Mesodermal cell (in vitro differentiated cells): ENCODE measurements around the gene VWDE.

Experiments used
- H3K27ac ChIP-seq: 2 replicates; pipeline ENCODE4 v1.7.0; 2013; ENCODE audit warnings: mild to moderate bottlenecking, low read depth, low read length, moderate library complexity; ENCODE audit not compliant: severe bottlenecking
- H3K36me3 ChIP-seq: 2 replicates; pipeline ENCODE4 v1.7.1; 2013; ENCODE audit warnings: mild to moderate bottlenecking, low read length, moderate library complexity; ENCODE audit not compliant: control insufficient read depth, insufficient read depth
- H3K4me1 ChIP-seq: one replicate; pipeline ENCODE4 v1.7.1; 2013; ENCODE audit warnings: mild to moderate bottlenecking, low read length; ENCODE audit not compliant: insufficient read depth, control insufficient read depth, poor library complexity, severe bottlenecking
- H3K4me3 ChIP-seq: 2 replicates; pipeline ENCODE4 v1.7.0; 2013; ENCODE audit warnings: low read length, control low read depth, mild to moderate bottlenecking; ENCODE audit not compliant: insufficient read depth, poor library complexity, severe bottlenecking; ENCODE audit errors: extremely low read depth
- H3K9me3 ChIP-seq: 2 replicates; pipeline ENCODE4 v1.7.1; 2013; ENCODE audit warnings: mild to moderate bottlenecking, low read length, moderate library complexity; ENCODE audit not compliant: control insufficient read depth
- WGBS, 2 experiments: methylation state at CpG; one replicate each; pipeline ENCODE4 v1.1.5; 2013; ENCODE audit warnings: missing lambda C conversion rate in 2 of 2; ENCODE audit not compliant: insufficient coverage in 2 of 2; 5-methylcytosine and 5-hydroxymethylcytosine counted together

The VWDE gene

DNA sequence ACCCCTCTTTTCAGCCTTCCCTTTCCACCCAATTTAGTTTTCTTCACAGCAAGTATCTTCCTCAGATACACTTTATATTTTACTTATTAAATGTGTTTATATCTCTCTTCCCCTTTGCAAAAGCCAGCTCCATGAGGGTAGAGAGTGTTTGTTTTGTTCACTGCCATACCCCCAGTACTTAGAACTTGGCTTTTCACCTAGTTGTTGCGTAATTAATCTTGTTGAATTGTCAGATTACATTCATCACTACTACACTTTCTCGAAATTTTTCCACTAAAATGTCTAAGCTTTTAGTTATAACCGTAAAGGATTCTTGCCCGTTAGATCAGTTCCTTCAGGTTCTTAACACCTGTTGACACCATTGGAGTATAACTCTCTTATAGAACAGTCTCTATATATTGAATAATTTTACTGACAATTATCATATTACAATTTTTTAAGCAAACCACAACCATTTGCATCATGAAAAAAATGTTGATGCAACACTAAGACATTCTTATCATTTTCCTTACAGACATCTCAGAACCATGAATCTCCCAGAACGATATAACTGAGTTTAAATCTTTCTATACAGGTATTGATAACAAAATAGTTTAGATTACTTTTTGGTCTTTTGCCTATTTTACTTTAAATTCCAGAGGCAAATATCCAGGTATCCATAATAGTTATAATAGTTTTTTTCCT lies 29.9 kb downstream of the VWDE start:
- Histone ChIP-seq H3K9me3 (no peaks in the 10 kb centered on the region), H3K4me1 (no peaks in the 10 kb centered on the region), H3K4me3 (no peak overlapping the region), H3K27ac (no peak overlapping the region), H3K36me3 (no peaks in the 10 kb centered on the region)
- 80 to 85% methylated on average over 3 of the region's 5 CpGs for WGBS, 2 experiments

DNA sequence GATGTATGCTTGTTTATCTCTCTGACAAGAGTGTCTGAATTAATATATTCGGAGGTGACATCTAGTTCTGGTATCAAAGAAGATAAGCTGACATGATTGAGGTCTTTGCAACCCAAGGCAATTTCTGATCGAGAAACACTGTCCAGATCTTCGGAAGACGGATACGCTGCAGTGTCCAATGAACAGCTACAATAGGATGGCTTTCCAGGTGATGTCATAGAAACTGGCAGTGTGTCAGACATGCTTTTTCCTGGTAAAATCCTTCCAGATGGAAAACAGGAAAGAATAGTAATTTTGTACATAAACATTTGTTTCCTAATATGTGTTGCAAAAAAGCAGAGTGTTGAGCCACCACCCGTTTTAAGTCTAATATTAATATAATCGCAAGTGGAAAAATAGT lies 33.4 kb downstream of the VWDE start:
- H3K4me1 ChIP-seq: no peaks in the 10 kb centered on the region
- no peak overlapping the region for H3K4me3 ChIP-seq
- H3K9me3 ChIP-seq: no peaks in the 10 kb centered on the region
- WGBS, 2 experiments: 93 to 95% methylated on average over 5 to 6 of the region's 7 CpGs
- H3K27ac ChIP-seq: no peak overlapping the region
- no peaks in the 10 kb centered on the region for H3K36me3 ChIP-seq

DNA sequence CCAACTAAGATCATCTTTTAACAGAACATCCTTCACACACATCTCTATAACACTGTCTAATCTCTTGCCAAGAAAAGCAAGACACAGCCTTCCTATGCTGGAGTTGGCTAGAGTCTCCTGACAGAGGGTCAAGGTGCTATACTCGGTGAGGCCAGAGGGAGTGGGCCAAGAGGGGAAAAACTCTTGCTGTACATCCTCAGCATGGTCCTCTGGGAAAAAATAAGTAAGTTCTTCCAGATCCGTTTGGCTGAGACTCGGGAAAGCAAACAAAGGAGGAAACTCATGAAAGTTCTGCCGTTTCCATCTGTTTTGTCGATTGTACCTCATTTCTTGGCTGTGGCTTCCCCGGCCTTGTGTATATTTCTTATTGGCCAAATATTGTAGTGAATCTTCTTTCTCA lies 33.9 kb downstream of the VWDE start:
- Histone ChIP-seq H3K9me3 (no peaks in the 10 kb centered on the region), H3K36me3 (no peaks in the 10 kb centered on the region), H3K4me1 (no peaks in the 10 kb centered on the region), H3K4me3 (no peak overlapping the region), H3K27ac (no peak overlapping the region)
- WGBS, 2 experiments: 85 to 87% methylated on average over 3 to 5 of the region's 6 CpGs

DNA sequence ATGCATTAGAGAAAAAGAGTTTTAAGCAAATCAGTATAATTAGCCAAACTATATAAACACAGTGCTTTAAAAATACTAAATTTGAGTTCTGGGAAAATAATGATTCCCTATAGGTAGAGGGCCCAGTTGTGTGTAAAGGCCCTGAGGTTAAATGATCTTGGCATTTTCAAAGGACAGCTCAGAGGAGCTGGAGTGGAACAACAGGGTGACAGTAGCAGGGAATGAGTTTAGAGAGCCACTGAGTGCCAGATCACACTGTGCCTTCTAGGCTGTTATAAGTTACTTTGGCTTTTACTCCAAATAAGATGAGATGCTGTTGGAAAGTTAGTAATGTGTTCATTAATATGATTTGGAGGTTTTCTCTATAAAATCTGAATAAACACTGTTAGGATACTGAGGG lies 34.6 kb downstream of the VWDE start:
- no peaks in the 10 kb centered on the region for H3K9me3 ChIP-seq
- no peak overlapping the region for H3K27ac ChIP-seq
- no peaks in the 10 kb centered on the region for H3K36me3 ChIP-seq
- no peak overlapping the region for H3K4me3 ChIP-seq
- H3K4me1 ChIP-seq: no peaks in the 10 kb centered on the region

DNA sequence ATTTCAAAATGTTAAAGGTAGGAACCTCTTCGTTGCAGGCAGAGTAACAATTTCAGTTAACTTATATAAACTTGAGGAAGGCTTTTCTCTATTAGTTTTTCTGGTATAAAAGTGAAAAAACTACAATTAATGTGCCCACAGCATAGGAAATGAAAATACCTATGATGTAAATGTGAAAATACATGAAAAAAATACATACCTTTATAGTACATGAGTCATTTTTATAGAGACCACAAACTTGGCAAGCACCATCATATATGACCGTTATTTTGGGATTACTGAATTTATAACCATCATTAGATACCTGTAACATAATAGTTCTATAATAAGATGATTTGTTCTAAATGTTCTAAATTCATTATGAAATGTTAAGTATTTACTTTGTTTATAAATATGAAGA lies 42.7 kb downstream of the VWDE start:
- WGBS, 2 experiments: no CpG with 5 or more reads among the region's 2 CpGs
- Histone ChIP-seq H3K4me3 (no peak overlapping the region), H3K27ac (no peak overlapping the region)

DNA sequence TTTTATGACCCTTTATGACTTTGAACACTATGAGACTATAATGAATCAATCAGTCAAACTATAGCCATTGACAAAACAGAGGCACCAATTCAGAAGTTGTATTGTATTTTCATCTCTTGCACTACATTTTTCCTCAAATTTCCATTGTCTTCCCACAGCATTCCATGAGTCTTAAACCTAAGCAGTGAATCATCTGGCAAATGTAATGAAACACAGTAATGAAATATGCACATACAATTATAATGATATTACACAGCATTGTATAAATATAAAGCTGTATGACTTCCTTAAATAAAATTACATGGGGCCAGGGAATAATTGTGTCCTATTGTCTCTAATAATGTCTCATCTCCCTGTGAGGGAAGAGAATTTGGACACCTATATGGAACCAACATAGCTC lies 45.0 kb downstream of the VWDE start:
- H3K36me3 ChIP-seq: no peaks in the 10 kb centered on the region
- H3K4me3 ChIP-seq: no peak overlapping the region
- no peaks in the 10 kb centered on the region for H3K9me3 ChIP-seq
- no peaks in the 10 kb centered on the region for H3K4me1 ChIP-seq
- H3K27ac ChIP-seq: no peak overlapping the region

More for the DNA sequence above, 42.7 kb downstream of the VWDE start:
- Histone ChIP-seq H3K4me1 (no peaks in the 10 kb centered on the region), H3K36me3 (no peaks in the 10 kb centered on the region), H3K9me3 (no peaks in the 10 kb centered on the region)

DNA sequence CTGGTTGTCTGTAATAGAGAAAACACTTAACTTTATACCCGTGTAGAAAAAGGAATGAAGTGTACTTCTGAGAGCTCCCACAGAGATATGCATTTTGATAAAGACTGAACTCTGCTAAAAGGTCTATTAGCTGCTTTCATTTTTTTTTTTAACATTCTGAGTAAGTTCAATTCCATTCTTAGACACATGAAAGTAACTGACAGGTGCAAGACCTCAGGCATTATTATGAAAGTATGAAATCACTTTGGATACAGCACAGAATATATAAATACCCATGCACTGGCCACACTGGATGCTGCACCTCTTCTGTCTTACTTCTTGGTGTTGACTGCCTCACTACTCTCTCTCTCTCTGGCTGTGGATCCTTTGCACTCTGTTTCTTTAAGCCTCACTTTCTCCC lies 46.2 kb downstream of the VWDE start:
- Histone ChIP-seq H3K9me3 (no peaks in the 10 kb centered on the region), H3K27ac (no peak overlapping the region), H3K4me1 (no peaks in the 10 kb centered on the region), H3K4me3 (no peak overlapping the region), H3K36me3 (no peaks in the 10 kb centered on the region)
- WGBS, 2 experiments: no CpG with 5 or more reads among the region's 1 CpG

DNA sequence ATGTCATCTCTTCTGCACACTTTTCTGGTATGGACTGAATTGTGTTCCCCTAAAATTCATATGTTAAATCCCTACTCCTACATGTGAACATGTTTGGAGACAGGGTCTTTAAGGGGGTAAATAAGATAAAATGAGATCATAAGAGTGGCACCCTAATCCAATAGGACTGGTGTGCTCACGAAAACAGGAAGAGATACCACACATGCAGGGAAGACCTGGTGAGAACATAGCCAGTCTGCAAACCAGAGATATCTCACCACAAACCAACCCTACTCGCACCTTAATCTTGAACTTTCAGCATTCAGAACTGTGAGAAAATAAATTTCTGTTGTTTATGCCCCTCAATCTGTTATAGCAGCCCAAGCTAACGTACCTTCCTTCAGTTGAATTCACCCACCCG lies 51.8 kb downstream of the VWDE start:
- Histone ChIP-seq H3K27ac (no peak overlapping the region), H3K4me1 (no peaks in the 10 kb centered on the region), H3K36me3 (no peaks in the 10 kb centered on the region), H3K9me3 (no peaks in the 10 kb centered on the region), H3K4me3 (no peak overlapping the region)
- WGBS, 2 experiments: 91 to 100% methylated on average over 2 to 4 of the region's 4 CpGs

DNA sequence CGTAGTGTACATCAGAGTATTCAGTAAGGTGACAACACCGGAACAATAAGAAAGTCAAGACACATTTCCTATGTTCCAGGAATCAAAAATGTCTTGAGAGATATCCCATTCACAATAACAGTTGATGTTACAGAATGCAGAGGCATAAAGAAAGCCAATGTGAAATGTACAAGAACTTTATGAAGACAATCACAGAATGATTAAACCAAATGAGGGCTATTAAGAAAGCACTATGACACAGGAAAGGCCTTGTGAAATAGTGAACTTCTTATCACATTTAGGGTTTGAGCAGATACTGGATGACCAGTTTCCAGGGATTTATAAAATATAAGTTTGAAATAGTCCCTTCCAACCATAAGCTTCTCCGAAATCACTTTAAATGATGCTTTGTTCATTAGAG lies 52.7 kb downstream of the VWDE start:
- H3K4me3 ChIP-seq: no peak overlapping the region
- H3K36me3 ChIP-seq: no peaks in the 10 kb centered on the region
- H3K27ac ChIP-seq: no peak overlapping the region
- no peaks in the 10 kb centered on the region for H3K4me1 ChIP-seq
- no peaks in the 10 kb centered on the region for H3K9me3 ChIP-seq
- no CpG with 5 or more reads among the region's 3 CpGs for WGBS, 2 experiments

DNA sequence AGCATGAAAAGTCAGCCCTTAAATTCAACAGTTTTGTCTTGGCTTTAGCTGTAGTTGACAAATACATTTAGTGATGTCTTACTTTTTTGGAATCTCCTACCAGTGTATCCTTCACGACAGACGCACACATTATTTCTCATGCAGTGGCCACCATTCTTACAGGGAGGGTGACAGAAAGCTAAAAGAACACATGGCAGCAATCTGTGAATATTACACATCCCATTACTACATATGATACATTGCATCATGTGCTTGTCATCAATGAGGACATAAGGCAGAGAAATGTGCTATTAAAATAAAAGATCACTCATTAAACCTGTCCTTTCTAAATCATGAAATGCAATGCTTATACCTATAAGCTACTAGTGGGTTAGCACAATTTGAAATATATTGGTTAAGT lies 66.6 kb downstream of the VWDE start:
- Histone ChIP-seq H3K9me3 (no peaks in the 10 kb centered on the region), H3K36me3 (no peaks in the 10 kb centered on the region), H3K4me3 (no peak overlapping the region), H3K4me1 (no peaks in the 10 kb centered on the region), H3K27ac (no peak overlapping the region)
- 83% methylated on average over 2 of the region's 2 CpGs; no CpG with 5 or more reads in 1 of the 2 experiments for WGBS, 2 experiments

DNA sequence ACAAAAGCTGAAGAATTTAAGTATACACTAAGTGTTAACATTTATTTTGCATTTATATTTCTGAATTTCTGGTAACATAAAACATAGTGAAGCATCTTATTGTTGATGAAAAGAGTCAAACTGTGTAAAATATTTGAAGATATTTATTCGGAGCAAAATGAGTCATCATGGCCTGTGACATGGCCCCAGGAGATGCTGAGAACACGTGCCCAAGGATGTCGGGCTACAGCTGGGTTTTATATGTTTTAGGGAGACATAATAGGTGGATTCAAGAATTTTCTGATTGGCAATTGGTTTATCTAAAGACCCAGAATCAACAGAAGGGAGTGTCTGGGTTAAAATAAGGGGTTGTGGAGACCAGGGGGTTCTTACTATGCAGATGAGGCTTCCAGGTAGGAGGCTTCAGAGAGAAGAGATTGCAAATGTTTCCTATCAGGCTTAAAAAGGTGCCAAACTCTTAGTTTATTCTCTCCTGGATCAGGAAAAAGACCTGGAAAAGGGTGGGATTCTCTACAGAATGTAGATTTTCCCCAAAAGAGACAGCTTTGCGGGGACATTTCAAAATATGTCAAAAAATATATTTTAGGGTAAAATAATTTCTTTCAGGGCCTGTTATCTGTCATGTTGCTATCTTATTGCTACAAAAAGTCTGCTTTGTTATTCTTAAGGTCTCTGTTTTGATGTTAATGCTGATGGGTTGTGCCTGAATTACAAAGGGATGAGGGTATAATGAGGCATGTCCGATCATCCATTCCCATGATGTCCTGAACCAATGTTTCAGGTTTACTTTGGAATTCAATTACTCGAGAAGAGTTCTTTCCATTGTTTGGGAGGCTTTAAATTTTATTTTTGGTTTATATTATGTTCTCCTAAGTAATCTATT lies 74.5 kb downstream of the VWDE start:
- no peaks in the 10 kb centered on the region for H3K4me1 ChIP-seq
- no peak overlapping the region for H3K4me3 ChIP-seq
- no peaks in the 10 kb centered on the region for H3K9me3 ChIP-seq
- H3K36me3 ChIP-seq: no peaks in the 10 kb centered on the region
- 37% methylated on average over 4 of the region's 6 CpGs; no CpG with 5 or more reads in 1 of the 2 experiments for WGBS, 2 experiments
- no peak overlapping the region for H3K27ac ChIP-seq
